Measurements from ENCODE around the gene ZFTA.

Gene ZFTA

DNA sequence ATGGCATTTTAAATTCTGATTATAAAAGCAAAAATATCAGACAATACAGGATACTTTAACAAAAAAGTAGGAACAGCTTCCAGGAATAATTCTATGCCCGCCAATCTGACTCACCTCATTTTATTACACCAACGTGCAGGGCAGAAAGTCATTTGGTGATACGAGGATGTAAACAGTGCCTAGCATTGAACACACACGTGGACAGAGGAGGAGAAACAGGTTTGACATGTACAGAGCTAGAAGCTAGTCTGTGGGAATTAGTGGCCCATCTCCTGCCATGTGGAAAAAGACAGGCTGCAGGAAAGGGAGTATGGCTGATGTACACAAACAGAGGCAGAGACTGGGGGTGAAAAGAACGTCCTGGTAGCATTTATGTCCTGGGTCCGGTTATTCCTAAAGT lies 35.7 kb upstream of the ZFTA start:
- no peaks in the 10 kb centered on the region for H3K4me1 ChIP-seq (ENCODE audit: insufficient read depth, low read length)
- no peaks in the 10 kb centered on the region for H3K36me3 ChIP-seq (ENCODE audit: insufficient read depth, low read length)
- H3K27ac ChIP-seq (ENCODE audit: low read depth, low read length) = no peak overlapping the region
- no peaks in the 10 kb centered on the region for H3K9me3 ChIP-seq (ENCODE audit: insufficient read depth, low read depth, low read length)
- no peaks in the 10 kb centered on the region for H3K27me3 ChIP-seq (ENCODE audit: insufficient read depth, low read length)
- no peak overlapping the region for H3K4me3 ChIP-seq (ENCODE audit: low read length)
- 94% methylated on average over 6 of the region's 6 CpGs for WGBS
- H3K9ac ChIP-seq (ENCODE audit: low read depth, low read length) = no peak overlapping the region

DNA sequence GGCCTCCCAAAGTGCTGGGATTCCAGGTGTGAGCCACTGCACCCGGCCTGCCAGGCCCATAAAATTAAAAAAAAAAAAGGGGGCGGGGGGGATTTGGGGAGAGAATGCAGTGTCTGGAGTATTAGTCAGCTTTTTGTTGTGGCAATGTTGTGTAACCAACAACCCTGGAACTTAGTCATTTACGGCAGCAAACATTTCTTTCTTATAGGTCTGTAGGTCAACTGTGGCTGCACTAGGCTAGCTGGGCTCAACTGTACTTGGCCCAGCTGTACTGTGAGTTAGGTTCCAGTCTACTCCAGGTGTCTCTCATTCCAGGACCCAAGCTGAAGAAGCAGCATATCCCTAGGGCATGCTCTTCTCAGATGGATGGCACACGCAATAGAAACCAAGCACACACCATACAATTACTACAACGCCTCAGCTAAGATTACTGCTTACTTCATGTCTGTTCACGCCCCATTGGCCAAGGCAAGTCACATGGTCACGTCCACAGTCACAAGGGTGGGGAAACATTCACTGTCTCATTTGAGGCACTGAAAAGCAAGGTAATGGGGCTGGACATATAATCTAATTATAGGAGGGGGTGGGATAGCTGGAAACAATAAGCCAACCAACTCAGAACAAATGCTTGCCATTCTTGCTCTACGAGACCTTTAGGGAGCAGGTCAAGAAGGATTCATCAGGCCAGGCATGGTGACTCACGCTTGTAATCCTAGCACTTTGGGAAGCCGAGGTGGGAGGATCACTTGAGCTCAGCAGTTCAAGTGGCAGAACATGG lies 34.3 kb upstream of the ZFTA start:
- WGBS = 90% methylated on average over 10 of the region's 10 CpGs
- H3K27me3 ChIP-seq (ENCODE audit: insufficient read depth, low read length) = no peaks in the 10 kb centered on the region
- no peak overlapping the region for H3K9ac ChIP-seq (ENCODE audit: low read depth, low read length)
- H3K4me3 ChIP-seq (ENCODE audit: low read length) = no peak overlapping the region
- no peaks in the 10 kb centered on the region for H3K9me3 ChIP-seq (ENCODE audit: insufficient read depth, low read depth, low read length)
- H3K4me1 ChIP-seq (ENCODE audit: insufficient read depth, low read length) = no peaks in the 10 kb centered on the region
- no peaks in the 10 kb centered on the region for H3K36me3 ChIP-seq (ENCODE audit: insufficient read depth, low read length)
- H3K27ac ChIP-seq (ENCODE audit: low read depth, low read length) = no peak overlapping the region

DNA sequence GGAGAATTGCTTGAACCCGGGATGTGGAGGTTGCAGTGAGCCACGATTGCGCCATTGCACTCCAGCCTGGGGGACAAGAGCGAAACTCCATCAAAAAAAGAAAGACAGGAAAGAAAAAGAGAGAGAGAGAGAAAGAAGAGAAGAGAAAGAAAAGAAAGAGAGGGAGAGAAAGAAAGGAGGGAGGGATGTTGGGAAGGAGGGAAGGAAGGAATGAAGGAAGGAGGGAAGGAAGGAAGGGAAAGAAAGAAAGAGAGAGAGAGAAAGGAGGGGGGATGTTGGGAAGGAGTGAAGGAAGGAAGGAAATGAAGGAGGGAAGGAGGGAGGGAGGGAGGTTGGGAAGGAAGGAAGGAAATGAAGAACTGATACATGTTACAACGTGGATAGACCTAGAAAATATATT lies 32.3 kb upstream of the ZFTA start:
- H3K9me3 ChIP-seq (ENCODE audit: insufficient read depth, low read depth, low read length) = no peaks in the 10 kb centered on the region
- H3K27me3 ChIP-seq (ENCODE audit: insufficient read depth, low read length) = no peaks in the 10 kb centered on the region
- H3K36me3 ChIP-seq (ENCODE audit: insufficient read depth, low read length) = no peaks in the 10 kb centered on the region
- no peak overlapping the region for H3K4me3 ChIP-seq (ENCODE audit: low read length)
- H3K9ac ChIP-seq (ENCODE audit: low read depth, low read length) = no peak overlapping the region
- H3K4me1 ChIP-seq (ENCODE audit: insufficient read depth, low read length) = no peaks in the 10 kb centered on the region
- 84% methylated on average over 4 of the region's 5 CpGs for WGBS
- no peak overlapping the region for H3K27ac ChIP-seq (ENCODE audit: low read depth, low read length)

DNA sequence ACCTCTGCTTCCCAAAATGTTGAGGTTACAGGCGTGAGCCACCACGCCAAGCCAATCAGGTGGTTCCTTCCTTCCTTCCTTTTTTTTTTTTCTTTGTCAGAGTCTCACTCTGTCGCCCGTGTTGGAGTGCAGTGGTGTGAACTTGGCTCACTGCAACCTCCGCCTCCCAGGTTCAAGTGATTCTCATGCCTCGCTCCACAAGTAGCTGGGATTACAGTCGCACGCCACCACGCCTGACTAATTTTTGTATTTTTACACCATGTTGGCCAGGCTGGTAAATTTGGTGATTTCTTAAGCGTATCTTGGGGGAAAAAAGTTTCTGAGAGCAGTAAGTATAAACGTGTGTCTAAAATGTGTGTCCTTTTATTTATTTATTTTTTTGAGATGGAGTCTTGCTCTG lies 26.5 kb upstream of the ZFTA start:
- no peak overlapping the region for H3K9ac ChIP-seq (ENCODE audit: low read depth, low read length)
- no peak overlapping the region for H3K4me3 ChIP-seq (ENCODE audit: low read length)
- no peak overlapping the region for H3K27ac ChIP-seq (ENCODE audit: low read depth, low read length)
- WGBS = 94% methylated on average over 11 of the region's 11 CpGs
- H3K4me1 ChIP-seq (ENCODE audit: insufficient read depth, low read length) = no peaks in the 10 kb centered on the region
- no peaks in the 10 kb centered on the region for H3K27me3 ChIP-seq (ENCODE audit: insufficient read depth, low read length)
- H3K36me3 ChIP-seq (ENCODE audit: insufficient read depth, low read length) = no peaks in the 10 kb centered on the region
- peaks cover 20% of the 10 kb centered on the region for H3K9me3 ChIP-seq (ENCODE audit: insufficient read depth, low read depth, low read length)

DNA sequence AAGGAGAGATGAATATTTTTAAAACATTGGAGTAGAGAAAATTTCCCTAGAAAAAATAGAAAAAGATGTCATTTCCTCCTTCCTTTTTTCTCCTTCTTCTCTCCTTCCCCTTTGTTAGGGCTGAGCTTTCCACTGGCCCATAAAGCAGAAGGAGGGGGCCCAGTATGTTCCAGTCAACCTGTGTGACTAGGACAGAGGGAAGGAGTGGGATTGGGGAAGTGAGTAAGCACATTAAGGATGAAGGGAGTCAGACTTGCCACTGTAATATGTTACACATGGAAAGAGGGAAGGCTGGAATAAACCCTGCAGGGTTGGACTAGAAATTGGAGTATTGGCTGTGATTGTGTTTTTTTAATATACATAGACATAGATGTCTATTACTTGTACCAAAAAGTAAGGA lies 24.6 kb upstream of the ZFTA start:
- no peak overlapping the region for H3K9ac ChIP-seq (ENCODE audit: low read depth, low read length)
- no peaks in the 10 kb centered on the region for H3K4me1 ChIP-seq (ENCODE audit: insufficient read depth, low read length)
- H3K27ac ChIP-seq (ENCODE audit: low read depth, low read length) = no peak overlapping the region

DNA sequence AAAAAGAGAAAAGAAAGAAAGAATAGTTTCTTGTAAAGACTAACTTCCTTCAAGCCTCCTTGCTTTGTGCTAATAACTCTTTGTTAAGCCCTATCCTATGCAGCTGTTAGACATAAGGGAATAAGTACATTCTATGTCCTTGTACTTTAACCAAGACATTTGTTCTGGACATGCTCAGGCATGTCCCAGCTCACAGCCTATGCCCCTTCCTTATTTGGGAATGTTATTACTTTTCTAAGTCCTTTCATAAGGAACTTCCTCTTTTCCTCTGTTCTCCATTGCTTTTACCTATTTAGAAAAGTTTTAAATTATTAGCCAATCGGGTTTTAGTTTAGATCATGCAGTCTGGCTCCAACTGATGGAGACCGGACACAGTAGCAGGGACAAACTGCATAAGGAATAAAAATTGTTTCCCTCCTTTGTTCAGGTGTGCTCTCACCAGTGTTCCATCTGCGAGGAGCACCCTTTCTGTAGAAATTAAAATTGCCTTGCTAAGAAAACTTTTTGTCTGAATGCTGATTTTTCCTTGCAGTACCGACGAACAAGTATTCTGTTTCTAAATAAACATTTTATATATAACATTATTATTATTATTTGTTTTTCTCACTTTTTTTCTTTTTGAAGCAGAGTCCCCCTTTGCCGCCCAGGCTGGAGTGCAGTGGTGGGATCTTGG lies 23.1 kb upstream of the ZFTA start:
- Histone ChIP-seq H3K4me1 (ENCODE audit: insufficient read depth, low read length) (no peaks in the 10 kb centered on the region), H3K4me3 (ENCODE audit: low read length) (no peak overlapping the region), H3K27ac (ENCODE audit: low read depth, low read length) (no peak overlapping the region), H3K27me3 (ENCODE audit: insufficient read depth, low read length) (no peaks in the 10 kb centered on the region), H3K9ac (ENCODE audit: low read depth, low read length) (no peak overlapping the region), H3K36me3 (ENCODE audit: insufficient read depth, low read length) (no peaks in the 10 kb centered on the region), H3K9me3 (ENCODE audit: insufficient read depth, low read depth, low read length) (peaks cover 20% of the 10 kb centered on the region)
- 91% methylated on average over 4 of the region's 6 CpGs for WGBS

More for the DNA sequence above, 24.6 kb upstream of the ZFTA start:
- H3K4me3 ChIP-seq (ENCODE audit: low read length) = no peak overlapping the region
- H3K9me3 ChIP-seq (ENCODE audit: insufficient read depth, low read depth, low read length) = peaks cover 20% of the 10 kb centered on the region
- H3K27me3 ChIP-seq (ENCODE audit: insufficient read depth, low read length) = no peaks in the 10 kb centered on the region
- no peaks in the 10 kb centered on the region for H3K36me3 ChIP-seq (ENCODE audit: insufficient read depth, low read length)

DNA sequence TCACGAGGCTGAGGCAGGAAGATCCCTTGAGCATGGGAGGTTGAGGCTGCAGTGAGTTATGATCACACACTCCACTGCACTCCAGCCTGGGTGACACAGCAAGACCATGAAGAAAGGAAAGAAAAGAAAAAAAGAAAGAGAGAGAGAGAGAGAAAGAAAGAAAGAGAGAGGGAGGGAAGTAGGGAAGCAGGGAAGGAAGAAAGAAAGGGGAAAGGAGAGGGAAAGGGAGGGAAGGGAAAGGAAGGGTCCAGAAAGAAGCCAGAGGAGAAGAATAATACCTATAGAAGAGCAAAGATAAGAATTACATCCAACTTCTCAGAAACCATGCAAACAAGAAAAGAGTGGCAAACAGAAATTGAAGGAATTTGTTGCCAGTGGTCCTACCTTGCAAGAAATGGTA lies 17.2 kb upstream of the ZFTA start:
- Histone ChIP-seq H3K27ac (ENCODE audit: low read depth, low read length) (no peak overlapping the region), H3K36me3 (ENCODE audit: insufficient read depth, low read length) (no peaks in the 10 kb centered on the region), H3K9me3 (ENCODE audit: insufficient read depth, low read depth, low read length) (peaks cover 3% of the 10 kb centered on the region; the same call in 1 of the 2 replicates), H3K9ac (ENCODE audit: low read depth, low read length) (no peak overlapping the region), H3K4me1 (ENCODE audit: insufficient read depth, low read length) (no peaks in the 10 kb centered on the region), H3K4me3 (ENCODE audit: low read length) (no peak overlapping the region), H3K27me3 (ENCODE audit: insufficient read depth, low read length) (no peaks in the 10 kb centered on the region)
- 93% methylated on average over 1 of the region's 1 CpG for WGBS

DNA sequence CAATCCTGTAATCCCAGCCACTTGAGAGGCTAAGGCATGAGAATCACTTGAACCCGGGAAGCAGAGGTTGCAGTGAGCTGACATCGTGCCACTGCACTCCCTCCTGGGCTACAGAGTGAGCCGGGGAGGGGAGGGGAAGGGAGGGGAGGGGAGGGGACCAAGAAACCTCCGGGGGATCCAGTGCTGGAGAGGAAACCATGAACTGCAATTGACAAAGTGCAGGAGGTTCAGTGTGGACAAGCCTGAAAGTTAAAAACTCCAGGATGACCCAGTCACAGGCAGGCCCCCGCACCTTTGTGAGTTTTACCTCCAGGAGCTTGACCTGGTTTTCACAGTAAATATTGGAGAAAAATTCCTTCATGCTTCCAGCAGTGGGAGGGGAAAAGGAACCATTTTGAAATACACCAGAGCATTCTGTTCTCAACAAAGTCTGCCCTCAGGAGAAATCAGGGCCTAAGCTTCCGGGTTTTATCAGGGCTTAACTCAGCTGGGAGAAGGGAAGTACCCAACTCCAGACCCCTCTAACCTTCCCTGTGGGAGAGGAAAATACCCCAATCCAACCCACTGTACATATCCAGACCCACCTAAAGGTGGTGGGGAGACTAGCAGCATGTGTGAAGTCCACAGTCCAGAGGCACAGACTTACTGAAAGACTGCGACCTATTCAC lies 15.5 kb upstream of the ZFTA start:
- Histone ChIP-seq H3K4me1 (ENCODE audit: insufficient read depth, low read length) (no peaks in the 10 kb centered on the region), H3K36me3 (ENCODE audit: insufficient read depth, low read length) (no peaks in the 10 kb centered on the region), H3K27me3 (ENCODE audit: insufficient read depth, low read length) (no peaks in the 10 kb centered on the region), H3K9me3 (ENCODE audit: insufficient read depth, low read depth, low read length) (no peaks in the 10 kb centered on the region), H3K9ac (ENCODE audit: low read depth, low read length) (no peak overlapping the region), H3K27ac (ENCODE audit: low read depth, low read length) (no peak overlapping the region), H3K4me3 (ENCODE audit: low read length) (no peak overlapping the region)
- 51% methylated on average over 5 of the region's 7 CpGs for WGBS

DNA sequence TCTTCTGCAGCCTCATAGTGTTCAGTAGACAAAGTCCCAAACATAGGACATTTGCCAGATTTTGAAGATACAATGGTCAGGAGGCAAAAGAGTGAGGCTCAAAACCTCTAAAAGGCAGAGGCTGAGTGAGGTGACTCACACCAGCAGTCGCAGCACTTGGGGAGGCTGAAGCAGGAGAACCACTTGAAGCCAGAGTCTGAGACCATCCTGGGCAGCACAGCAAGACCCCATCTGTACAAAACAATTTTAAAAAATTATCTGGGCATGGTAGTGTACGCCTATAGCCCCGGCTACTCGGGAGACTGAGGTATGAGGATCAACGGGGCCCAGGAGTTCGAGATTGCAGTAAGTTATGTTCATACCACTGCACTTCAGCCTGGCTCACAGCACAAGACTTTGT lies 14.2 kb upstream of the ZFTA start:
- no peaks in the 10 kb centered on the region for H3K36me3 ChIP-seq (ENCODE audit: insufficient read depth, low read length)
- H3K9me3 ChIP-seq (ENCODE audit: insufficient read depth, low read depth, low read length) = no peaks in the 10 kb centered on the region
- H3K4me1 ChIP-seq (ENCODE audit: insufficient read depth, low read length) = no peaks in the 10 kb centered on the region
- no peak overlapping the region for H3K9ac ChIP-seq (ENCODE audit: low read depth, low read length)
- WGBS = 96% methylated on average over 6 of the region's 6 CpGs
- no peak overlapping the region for H3K27ac ChIP-seq (ENCODE audit: low read depth, low read length)
- H3K4me3 ChIP-seq (ENCODE audit: low read length) = no peak overlapping the region
- no peaks in the 10 kb centered on the region for H3K27me3 ChIP-seq (ENCODE audit: insufficient read depth, low read length)

DNA sequence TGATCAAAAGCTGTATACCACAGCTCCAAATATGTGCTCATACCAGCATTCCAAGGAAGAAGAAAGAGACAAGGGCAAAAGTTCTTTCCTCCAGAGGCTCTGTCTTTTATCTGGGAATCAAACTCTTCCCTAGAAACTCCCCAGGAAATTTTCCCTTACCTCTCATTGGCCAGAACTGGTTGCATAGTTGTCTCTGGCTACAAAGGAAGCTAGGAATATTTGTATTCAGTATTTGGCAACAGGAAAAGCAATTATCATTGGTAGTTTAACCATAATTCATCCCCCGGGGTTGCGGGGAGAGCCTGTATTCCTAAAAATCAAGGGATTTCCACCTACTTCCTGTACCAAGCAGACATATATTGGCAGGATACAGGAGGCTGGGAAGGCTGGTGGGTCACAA lies 10.5 kb upstream of the ZFTA start:
- WGBS = 100% methylated on average over 2 of the region's 2 CpGs

DNA sequence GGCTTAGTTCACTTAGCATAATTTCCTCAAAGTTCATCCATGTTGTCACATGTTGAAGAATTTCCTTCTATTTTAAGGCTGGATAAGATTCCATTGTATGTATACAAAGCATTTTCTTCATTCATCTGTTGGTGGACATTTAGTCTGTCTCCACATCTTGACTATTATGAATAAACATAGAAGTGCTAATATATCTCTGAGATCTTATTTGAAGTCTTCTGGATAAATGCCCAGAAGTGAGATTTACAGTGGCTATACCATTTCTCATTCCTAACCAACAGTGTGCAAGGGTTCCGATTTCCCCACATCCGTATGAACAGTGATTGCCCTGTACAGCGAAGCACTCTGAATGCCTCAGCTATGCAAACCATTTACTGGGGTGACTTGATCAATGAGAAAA lies 6.6 kb upstream of the ZFTA start:
- peaks cover 14% of the 10 kb centered on the region for H3K27me3 ChIP-seq (ENCODE audit: insufficient read depth, low read length)
- H3K4me3 ChIP-seq (ENCODE audit: low read length) = no peak overlapping the region
- H3K27ac ChIP-seq (ENCODE audit: low read depth, low read length) = no peak overlapping the region
- peaks cover 5% of the 10 kb centered on the region; the same call in 1 of the 2 replicates for H3K4me1 ChIP-seq (ENCODE audit: insufficient read depth, low read length)
- WGBS = 97% methylated on average over 3 of the region's 3 CpGs
- no peak overlapping the region for H3K9ac ChIP-seq (ENCODE audit: low read depth, low read length)
- H3K9me3 ChIP-seq (ENCODE audit: insufficient read depth, low read depth, low read length) = no peaks in the 10 kb centered on the region
- no peaks in the 10 kb centered on the region for H3K36me3 ChIP-seq (ENCODE audit: insufficient read depth, low read length)

More for the DNA sequence above, 10.5 kb upstream of the ZFTA start:
- H3K27ac ChIP-seq (ENCODE audit: low read depth, low read length) = no peak overlapping the region
- no peak overlapping the region for H3K9ac ChIP-seq (ENCODE audit: low read depth, low read length)
- H3K4me1 ChIP-seq (ENCODE audit: insufficient read depth, low read length) = no peaks in the 10 kb centered on the region
- no peak overlapping the region for H3K4me3 ChIP-seq (ENCODE audit: low read length)
- no peaks in the 10 kb centered on the region for H3K27me3 ChIP-seq (ENCODE audit: insufficient read depth, low read length)
- H3K36me3 ChIP-seq (ENCODE audit: insufficient read depth, low read length) = no peaks in the 10 kb centered on the region
- no peaks in the 10 kb centered on the region for H3K9me3 ChIP-seq (ENCODE audit: insufficient read depth, low read depth, low read length)

All from HUES64 (cell line).